Measurements from ENCODE around the gene DNAJB2. TPM values are rescaled to one million over a fixed set of nuclear protein-coding genes. Genes with fewer than 3 reads are reported as not detected.

Gene DNAJB2
- polyA plus RNA-seq, 1 donor from 2014 or later = 7.8 TPM

GRCh38 chr2:219271021-219271420 is 8.1 kb upstream of the DNAJB2 start:
- H3K36me3 Mint-ChIP-seq = peaks cover 9% of the 10 kb centered on the region
- H3K27me3 Mint-ChIP-seq = no peaks in the 10 kb centered on the region
- no peak overlapping the region for H3K27ac Mint-ChIP-seq
- no peaks in the 10 kb centered on the region for H3K9me3 Mint-ChIP-seq
- peaks cover 0 to 14% (median 13%) of the 10 kb centered on the region in 3 donors for H3K4me1 Mint-ChIP-seq
- no peak overlapping the region for H3K4me3 Mint-ChIP-seq

- no peak overlapping the region for H3K27ac Mint-ChIP-seq
- H3K36me3 Mint-ChIP-seq = peaks cover 9% of the 10 kb centered on the region
- H3K4me3 Mint-ChIP-seq = no peak overlapping the region
- no peaks in the 10 kb centered on the region for H3K9me3 Mint-ChIP-seq
- peaks cover 5 to 20% (median 19%) of the 10 kb centered on the region in 3 donors for H3K4me1 Mint-ChIP-seq
- H3K27me3 Mint-ChIP-seq = no peaks in the 10 kb centered on the region
Observed at GRCh38 chr2:219272356-219272755, 6.8 kb upstream of the DNAJB2 start.

GRCh38 chr2:219272995-219273394 is 6.2 kb upstream of the DNAJB2 start:
- Mint-ChIP-seq H3K27me3 (no peaks in the 10 kb centered on the region), H3K4me1 (peaks cover 11 to 27% (median 24%) of the 10 kb centered on the region in 3 donors), H3K36me3 (peaks cover 9% of the 10 kb centered on the region), H3K27ac (no peak overlapping the region), H3K4me3 (no peak overlapping the region), H3K9me3 (no peaks in the 10 kb centered on the region)

- H3K4me3 Mint-ChIP-seq = no peak overlapping the region
- H3K9me3 Mint-ChIP-seq = no peaks in the 10 kb centered on the region
- peaks cover 9% of the 10 kb centered on the region for H3K36me3 Mint-ChIP-seq
- peaks cover 18 to 36% (median 28%) of the 10 kb centered on the region in 3 donors for H3K4me1 Mint-ChIP-seq
- no peak overlapping the region for H3K27ac Mint-ChIP-seq
- no peaks in the 10 kb centered on the region for H3K27me3 Mint-ChIP-seq
Observed at GRCh38 chr2:219273937-219274336, 5.2 kb upstream of the DNAJB2 start.

- H3K27ac Mint-ChIP-seq = peak overlapping the region in 1 of 3 donors; percentile 40
Observed at GRCh38 chr2:219274361-219274921, 4.7 kb upstream of the DNAJB2 start.

GRCh38 chr2:219277703-219278654 is 1.2 kb upstream of the DNAJB2 start:
- Mint-ChIP-seq H3K36me3 (peaks cover 9% of the 10 kb centered on the region), H3K4me1 (peaks cover 26 to 47% (median 34%) of the 10 kb centered on the region in 3 donors)

More at GRCh38 chr2:219274361-219274921, 4.7 kb upstream of the DNAJB2 start:
- Mint-ChIP-seq H3K4me3 (peak overlapping the region in 1 of 4 donors; percentile 37), H3K27me3 (no peaks in the 10 kb centered on the region), H3K9me3 (no peaks in the 10 kb centered on the region), H3K4me1 (peaks cover 19 to 33% (median 29%) of the 10 kb centered on the region in 3 donors), H3K36me3 (peaks cover 9% of the 10 kb centered on the region)

GRCh38 chr2:219278655-219279150 is 463 bp upstream of the DNAJB2 start:
- Mint-ChIP-seq H3K4me3 (peak overlapping the region; percentile 92 to 99 (median 98)), H3K4me1 (peaks cover 28 to 45% (median 32%) of the 10 kb centered on the region in 3 donors), H3K27me3 (no peaks in the 10 kb centered on the region), H3K27ac (peak overlapping the region; percentile 99 to 100 (median 99)), H3K36me3 (peaks cover 11% of the 10 kb centered on the region), H3K9me3 (no peaks in the 10 kb centered on the region)

More at GRCh38 chr2:219277703-219278654, 1.2 kb upstream of the DNAJB2 start:
- peak overlapping the region; percentile 99 to 100 (median 99) for H3K27ac Mint-ChIP-seq
- H3K9me3 Mint-ChIP-seq = no peaks in the 10 kb centered on the region
- no peaks in the 10 kb centered on the region for H3K27me3 Mint-ChIP-seq
- H3K4me3 Mint-ChIP-seq = peak overlapping the region; percentile 92 to 99 (median 98)

- Mint-ChIP-seq H3K9me3 (no peaks in the 10 kb centered on the region), H3K27ac (peak overlapping the region; percentile 99 to 100 (median 99)), H3K4me3 (peak overlapping the region; percentile 92 to 99 (median 98)), H3K4me1 (peaks cover 25 to 39% (median 28%) of the 10 kb centered on the region in 3 donors), H3K27me3 (no peaks in the 10 kb centered on the region), H3K36me3 (peaks cover 5% of the 10 kb centered on the region)
Observed at GRCh38 chr2:219279916-219280516, 850 bp downstream of the DNAJB2 start.

- H3K27ac Mint-ChIP-seq = peak overlapping the region; percentile 53 to 100 (median 99)
- no peaks in the 10 kb centered on the region for H3K9me3 Mint-ChIP-seq
- no peaks in the 10 kb centered on the region for H3K27me3 Mint-ChIP-seq
- peaks cover 24 to 38% (median 28%) of the 10 kb centered on the region in 3 donors for H3K4me1 Mint-ChIP-seq
- peak overlapping the region; percentile 64 to 99 (median 90) for H3K4me3 Mint-ChIP-seq
- H3K36me3 Mint-ChIP-seq = peaks cover 5% of the 10 kb centered on the region
Observed at GRCh38 chr2:219280651-219281050, 1.5 kb downstream of the DNAJB2 start.

- peaks cover 5% of the 10 kb centered on the region for H3K36me3 Mint-ChIP-seq
- H3K4me3 Mint-ChIP-seq = peak overlapping the region in 1 of 4 donors; percentile 64
- peaks cover 20 to 36% (median 28%) of the 10 kb centered on the region in 3 donors for H3K4me1 Mint-ChIP-seq
- peak overlapping the region in 2 of 3 donors; percentile 95 to 99 for H3K27ac Mint-ChIP-seq
- H3K27me3 Mint-ChIP-seq = no peaks in the 10 kb centered on the region
- no peaks in the 10 kb centered on the region for H3K9me3 Mint-ChIP-seq
Observed at GRCh38 chr2:219281588-219281987, 2.4 kb downstream of the DNAJB2 start.

GRCh38 chr2:219282375-219282774 is 3.2 kb downstream of the DNAJB2 start:
- peaks cover 5% of the 10 kb centered on the region for H3K36me3 Mint-ChIP-seq
- peaks cover 16 to 30% (median 23%) of the 10 kb centered on the region in 3 donors for H3K4me1 Mint-ChIP-seq
- peak overlapping the region in 2 of 3 donors; percentile 78 to 89 for H3K27ac Mint-ChIP-seq
- H3K9me3 Mint-ChIP-seq = no peaks in the 10 kb centered on the region
- H3K27me3 Mint-ChIP-seq = no peaks in the 10 kb centered on the region
- H3K4me3 Mint-ChIP-seq = peak overlapping the region in 1 of 4 donors; percentile 74

GRCh38 chr2:219282943-219283581 is 3.9 kb downstream of the DNAJB2 start:
- peaks cover 5% of the 10 kb centered on the region for H3K36me3 Mint-ChIP-seq
- no peaks in the 10 kb centered on the region for H3K9me3 Mint-ChIP-seq
- peak overlapping the region; percentile 78 to 89 (median 78) for H3K27ac Mint-ChIP-seq
- H3K4me3 Mint-ChIP-seq = peak overlapping the region in 1 of 4 donors; percentile 74
- H3K4me1 Mint-ChIP-seq = peaks cover 12 to 23% (median 16%) of the 10 kb centered on the region in 3 donors
- H3K27me3 Mint-ChIP-seq = no peaks in the 10 kb centered on the region

- Mint-ChIP-seq H3K4me1 (peaks cover 7 to 15% (median 7%) of the 10 kb centered on the region in 3 donors), H3K27ac (no peak overlapping the region), H3K27me3 (no peaks in the 10 kb centered on the region), H3K36me3 (peaks cover 5% of the 10 kb centered on the region), H3K9me3 (no peaks in the 10 kb centered on the region), H3K4me3 (no peak overlapping the region)
Observed at GRCh38 chr2:219284501-219285372, 5.6 kb downstream of the DNAJB2 start.
